HG02938 (cell line): ENCODE data around the gene MRPS31.

Experiments used
- ATAC-seq: cut with Tn5 transposase; IDR thresholded peaks from one replicate; pipeline ENCODE4 v1.9.1; 2021; ENCODE audit warnings: mild to moderate bottlenecking, moderate library complexity; ENCODE audit not compliant: unreplicated experiment

Gene MRPS31

DNA sequence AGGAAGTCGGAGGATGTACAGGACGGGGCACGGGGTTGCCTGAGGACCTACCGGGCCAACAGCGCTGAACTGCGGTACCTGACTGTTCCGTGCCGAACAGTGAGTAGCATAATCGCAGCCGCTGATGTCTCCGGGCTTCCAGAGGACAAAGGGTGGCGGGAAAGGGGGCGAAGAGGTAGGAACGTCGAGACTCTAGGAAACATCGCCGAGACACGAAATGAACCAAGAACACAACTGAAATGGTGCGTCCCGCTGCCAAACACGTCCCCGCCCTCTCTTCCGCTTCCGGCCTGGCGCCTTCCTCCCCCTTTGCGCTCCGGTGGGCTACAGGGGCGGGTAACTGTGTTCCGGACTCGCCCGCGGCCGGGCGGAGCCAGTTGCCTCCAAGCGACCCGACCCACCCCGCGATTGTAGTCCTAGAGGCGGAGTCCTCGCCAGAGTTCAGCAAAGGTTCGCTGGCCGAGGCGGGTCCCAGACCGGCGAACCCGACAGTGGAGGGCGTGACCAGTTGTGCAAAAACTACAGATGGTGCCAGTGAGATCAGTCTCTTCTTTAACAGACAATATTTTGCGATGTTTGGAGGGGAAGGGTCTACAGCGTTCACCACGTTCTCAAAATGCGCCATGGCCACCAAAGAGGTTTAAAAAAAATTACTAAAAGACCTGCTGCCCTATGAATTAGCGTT is at the start of gene MRPS31:
TSS of gene MRPS31 (minus strand) at position 257 of the 685 bp plus-strand sequence. CDS start at position 203, 54 bp downstream.
- peak; percentile 95 for ATAC-seq

DNA sequence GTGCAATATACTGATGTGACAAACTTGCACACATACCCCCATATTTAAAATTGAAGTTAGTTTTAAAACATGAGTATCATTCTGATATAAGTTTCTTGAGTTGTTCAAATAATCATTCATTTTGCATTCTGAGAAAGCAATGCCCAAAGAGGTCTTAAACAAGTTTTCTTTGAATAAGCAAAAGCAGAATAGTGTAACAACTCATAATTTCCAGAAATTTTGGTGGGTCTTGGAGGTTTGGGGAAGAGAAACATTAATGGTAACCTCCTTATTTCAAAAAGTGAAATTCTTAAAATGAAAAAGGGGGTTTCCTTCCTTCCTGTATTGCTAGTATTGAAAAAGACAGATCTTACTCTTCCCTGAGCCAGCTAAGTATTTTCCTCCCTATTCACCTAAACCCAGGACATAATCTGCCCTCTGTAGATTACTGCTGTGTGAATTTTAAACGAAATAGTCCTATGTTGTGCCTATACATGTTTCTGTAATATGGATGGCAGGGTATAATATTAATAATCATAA is 48.9 kb upstream of the MRPS31 start:
- ATAC-seq: no peak

DNA sequence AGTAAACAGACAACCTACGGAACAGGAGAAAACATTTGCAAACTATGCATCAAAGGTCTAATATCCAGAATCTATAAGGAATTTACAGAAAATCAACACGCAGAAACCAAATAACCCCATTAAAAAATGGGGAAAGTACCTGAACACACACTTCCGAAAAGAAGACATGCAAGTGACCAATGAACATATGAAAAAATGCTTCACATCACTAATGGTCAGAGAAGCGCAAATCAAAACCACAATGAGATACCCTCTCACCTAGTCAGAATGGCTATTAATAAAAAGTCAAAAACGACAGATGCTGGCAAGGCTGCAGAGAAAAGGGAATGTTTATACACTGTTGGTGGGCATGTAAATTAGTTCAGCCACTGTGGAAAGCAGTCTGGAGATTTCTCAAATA is 47.9 kb upstream of the MRPS31 start:
- no peak for ATAC-seq

DNA sequence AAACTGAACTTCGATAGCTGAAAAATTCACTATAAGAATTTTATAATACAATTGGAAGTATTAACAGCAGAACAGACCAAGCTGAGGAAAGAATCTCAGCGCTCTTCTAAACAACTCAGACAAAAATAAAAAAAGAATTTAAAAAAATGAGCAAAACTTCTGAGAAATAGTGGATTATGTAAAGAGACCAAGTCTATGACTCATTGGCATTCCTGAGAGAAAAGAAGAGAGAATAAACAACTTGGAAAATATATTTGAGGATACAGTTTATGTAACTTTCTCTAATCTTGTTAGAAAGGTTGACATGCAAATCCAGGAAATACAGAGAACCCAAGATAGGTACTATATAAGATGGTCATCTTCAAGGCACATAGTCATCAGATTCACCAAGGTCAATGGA is 43.8 kb upstream of the MRPS31 start:
- ATAC-seq: no peak

DNA sequence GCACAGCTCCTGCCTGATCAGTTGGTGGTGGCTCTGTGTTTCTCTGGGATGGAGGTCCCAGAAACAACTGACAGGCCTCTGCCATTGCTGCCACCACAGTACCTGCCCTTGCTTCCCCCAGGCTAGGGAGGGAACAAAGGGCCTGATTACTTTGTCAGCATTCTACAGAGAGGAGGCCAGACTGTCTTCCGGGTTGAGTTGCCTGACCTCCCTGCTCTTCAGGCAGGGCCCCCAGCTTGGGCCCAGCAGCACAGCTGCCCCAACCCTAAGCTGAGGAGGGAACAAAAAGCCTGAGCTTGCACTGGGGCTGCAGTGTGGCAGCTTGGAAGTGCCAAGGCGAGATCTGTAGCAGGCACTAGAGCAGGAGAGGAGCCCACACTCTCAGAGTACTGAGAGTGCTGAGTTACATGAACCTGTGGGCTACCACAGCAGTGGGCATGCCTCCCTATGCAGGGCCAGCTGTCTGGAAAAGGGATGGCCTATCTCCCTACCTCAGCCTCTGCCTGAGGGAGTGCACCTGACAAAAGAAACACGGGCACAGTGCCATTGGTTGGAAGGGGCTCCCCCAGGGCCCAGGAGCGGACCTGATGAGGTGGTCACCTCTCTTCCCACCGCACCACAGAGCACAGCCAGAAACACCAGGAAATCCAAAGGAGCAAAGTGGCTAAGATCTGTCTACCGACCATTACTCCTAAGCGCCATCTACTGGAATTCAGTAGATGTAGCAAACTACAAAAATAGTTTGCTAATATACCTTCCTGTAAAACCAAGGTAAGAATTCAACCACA is 42.9 kb upstream of the MRPS31 start:
- ATAC-seq: no peak

DNA sequence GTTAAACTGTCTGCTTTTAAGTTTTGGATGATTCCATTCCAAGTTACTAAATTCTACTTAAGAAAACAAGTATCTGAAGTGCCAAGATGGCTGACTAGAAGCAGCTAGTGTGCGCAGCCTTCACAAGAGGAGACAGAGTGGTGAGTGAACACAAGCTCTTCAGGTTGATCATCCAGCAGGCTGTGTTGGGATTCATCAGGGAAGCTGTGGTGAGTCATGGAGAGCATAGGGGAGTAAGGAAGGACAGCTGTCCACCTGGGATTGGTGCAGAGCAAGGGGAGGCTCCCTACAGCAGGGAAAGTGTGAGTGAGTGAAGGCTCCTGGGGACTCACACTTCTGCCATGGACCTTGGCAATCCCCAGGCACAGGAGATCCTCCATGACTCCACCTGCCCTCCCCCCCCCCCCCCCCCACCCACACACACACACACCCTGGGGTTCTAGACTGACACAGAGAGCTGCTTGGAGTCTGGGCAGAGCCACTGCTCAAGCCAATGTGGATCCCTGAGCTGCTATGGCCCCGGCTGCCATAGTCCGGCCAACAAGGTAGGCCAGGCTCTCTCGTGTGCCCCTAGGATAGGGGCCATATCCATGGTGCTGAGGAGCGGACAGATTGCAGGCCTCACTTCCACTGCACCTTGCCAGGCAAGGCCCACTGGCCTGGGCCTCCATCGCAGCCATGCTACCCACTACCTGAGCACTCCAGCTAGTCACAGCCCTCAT is 41.9 kb upstream of the MRPS31 start:
- no peak for ATAC-seq

DNA sequence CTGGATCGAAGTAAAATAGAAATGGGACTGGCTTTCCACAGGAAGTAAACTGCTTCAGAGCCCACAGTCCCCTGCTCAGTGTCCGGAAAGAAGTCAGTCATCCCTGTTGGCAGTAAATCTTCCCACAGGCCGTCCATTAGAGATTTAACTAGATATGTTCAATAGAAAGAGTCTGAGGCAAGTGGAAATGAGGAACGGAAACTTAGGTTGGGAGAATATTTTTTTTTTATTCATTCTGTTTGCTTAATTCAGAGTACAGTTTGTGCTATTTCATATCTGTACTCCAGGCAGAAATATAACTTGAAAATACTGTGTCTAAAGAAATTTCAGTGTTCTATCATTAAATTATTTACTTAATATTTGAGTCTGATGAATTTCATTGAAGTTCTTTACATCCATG is 41.1 kb upstream of the MRPS31 start:
- no peak for ATAC-seq

DNA sequence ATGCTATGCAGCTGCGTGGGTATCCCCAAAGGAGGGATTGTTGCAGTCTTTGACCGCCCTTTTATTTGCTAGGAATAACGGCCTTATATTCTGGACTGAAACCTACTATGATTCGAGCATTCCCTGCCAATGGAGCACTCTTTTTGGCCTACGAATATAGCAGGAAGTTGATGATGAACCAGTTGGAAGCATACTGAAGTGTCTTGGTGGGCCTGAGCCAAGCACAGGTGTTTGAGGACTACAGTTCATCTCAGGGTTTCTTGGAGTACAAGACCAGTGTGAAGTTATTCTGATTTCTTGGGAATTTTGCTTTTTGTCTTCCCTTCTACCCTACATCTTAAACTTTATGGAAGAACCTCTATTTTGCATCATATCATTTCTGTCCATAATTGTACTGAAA is 38.5 kb upstream of the MRPS31 start:
- no peak for ATAC-seq

DNA sequence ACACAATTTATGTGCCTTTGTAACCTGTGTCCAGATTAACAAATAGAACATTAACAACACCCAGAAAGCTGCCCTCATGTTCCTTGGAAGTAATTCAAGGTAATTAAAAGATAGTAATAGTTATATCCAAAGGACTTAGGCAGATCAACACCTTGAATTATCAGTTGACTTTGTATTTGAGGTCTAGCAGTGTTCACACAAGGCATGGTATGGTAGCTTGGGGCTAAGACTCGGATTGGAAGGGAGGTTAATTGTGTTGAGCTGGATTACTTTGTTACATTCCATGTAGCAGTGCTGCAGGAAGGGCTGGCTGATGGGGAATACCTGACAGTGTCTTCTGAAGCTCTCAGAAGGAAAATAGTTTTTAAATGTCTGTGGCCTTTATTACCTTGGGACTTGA is 35.3 kb upstream of the MRPS31 start:
- ATAC-seq: no peak

DNA sequence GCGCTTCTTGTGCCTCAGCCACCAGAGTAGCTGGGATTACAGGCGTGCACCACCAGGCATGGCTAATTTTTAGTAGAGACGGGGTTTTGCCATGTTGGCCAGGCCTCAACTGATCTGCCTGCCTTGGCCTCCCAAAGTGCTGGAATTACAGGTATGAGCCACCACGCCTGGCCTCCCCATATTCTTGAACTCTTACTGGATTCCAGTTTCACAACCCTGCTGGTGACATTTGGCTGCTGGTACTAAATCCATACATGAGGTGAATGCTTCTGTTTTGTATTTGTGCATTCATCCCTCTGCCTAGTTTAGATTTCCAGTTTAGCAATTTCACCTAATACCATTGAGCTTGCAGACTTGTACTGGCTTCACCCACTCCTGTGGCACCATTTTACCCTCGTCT is 32.3 kb upstream of the MRPS31 start:
- ATAC-seq: no peak

DNA sequence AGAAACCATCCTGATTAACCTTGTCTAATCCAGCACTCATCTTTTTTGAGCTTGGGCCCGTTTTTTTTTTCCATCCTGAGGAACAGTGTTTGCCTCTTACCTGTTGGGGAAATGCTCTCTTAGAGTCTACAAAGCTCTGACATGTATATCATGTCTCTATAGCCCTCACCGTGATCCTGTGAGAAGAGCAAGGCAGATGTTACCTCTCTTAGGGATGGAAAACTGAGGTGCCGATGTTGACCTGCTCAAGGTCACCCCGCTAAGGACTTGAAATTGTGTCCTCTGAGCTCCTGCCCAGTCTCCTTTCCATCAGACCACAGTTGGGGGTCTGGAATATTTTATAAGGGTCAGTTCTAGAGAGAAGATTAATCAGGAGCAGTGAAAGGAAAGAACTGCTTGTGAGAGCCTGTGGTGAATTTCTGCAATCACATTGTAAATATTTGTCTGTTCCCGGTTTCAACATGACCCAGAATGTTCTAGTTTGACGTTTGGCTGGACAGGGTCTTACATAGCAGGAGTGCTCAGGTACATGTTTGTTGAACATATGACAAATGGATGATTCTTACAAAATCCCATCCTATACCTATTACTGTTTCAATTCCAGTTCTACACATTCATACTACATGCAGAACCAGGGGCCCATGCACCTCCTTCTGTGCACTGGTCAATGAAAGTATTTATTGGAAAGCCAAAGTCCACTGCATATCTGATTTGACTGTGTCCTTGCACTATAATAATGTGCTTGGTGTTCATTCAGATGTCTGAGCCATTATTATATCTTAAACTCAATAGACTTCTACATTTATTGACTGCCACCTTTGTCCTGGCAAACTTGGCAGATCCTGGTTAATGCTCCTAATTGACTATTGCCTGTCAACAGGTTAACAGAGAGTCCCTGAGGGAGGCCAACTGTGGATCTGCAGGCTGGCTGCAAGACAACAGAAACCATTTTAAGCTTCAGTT is 30.5 kb upstream of the MRPS31 start:
- no peak for ATAC-seq

DNA sequence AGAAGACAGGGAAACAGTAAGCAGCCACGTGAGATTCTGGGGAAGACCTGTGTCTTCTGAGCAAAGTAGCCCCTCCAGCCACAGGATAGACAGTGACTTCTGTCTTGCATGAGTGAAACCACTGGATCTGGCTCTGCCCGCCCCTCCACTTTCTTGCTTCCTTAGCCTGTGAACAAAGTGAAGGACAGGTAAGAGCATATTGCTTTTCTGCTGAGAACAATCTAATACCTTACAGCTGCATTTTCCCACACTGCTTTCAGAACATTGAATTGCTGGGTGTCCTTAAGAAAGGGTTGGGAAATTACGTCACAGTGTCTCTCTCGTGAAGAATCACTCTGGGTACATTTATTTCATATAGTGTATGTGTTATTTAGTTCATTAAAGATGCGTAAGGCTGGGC is 29.6 kb upstream of the MRPS31 start:
- no peak for ATAC-seq

DNA sequence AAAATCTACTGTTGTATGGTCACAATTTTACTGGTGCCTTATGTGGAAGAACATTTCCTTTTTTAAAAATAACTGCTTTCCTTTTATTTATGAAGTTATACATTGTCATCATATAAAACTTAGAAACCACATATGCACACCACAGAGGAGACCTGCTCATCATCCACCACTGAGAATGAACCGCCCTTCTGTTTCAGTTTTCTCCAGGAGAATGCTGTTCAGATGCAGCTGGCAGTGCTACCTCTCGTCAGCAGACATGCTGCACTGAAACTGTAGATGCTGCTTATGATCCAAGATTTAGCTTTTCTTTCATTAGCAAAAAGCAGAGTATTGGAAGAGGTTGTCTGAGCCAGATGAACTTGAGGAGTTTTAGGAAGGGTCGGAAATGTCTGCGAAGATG is 28.5 kb upstream of the MRPS31 start:
- ATAC-seq: no peak

DNA sequence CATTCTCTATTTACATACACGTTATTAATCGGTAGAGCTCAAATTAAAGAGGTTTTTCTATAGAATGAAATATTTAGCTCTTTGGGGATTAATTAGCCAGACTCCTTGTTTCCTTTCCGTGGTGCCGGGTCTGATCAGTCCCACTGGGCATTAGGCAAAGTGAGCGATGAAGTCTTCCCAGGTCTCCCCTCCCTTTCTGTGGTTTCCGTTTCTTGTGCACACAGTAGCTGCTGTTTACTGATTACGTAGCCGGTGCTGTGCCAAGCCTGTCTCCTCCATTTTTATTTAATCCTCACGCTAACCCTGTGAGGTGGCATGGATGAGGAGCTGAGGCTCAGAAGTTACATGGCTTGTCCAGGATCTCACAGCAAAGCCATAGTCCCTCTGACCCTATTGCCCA is 27.4 kb upstream of the MRPS31 start:
- ATAC-seq: peak; percentile 44

DNA sequence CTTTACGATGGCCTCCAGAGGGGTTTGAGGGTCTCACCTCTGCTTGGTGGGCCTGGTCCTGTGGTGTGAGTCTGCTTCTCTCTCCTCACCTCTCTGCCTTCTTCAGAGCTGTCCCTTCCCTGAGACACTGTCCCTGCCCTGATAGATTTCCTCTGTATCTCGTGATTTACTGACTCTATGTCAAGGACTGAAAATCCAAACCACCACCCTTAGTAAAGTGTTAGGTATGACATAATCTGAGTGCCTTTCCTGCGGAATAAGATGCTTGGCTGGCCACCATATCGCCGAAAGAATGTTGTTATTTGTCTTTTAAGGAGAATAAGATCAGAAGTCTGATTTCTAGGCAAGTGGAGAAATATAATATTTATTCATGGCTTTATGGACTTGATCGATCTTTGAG is 25.7 kb upstream of the MRPS31 start:
- no peak for ATAC-seq

DNA sequence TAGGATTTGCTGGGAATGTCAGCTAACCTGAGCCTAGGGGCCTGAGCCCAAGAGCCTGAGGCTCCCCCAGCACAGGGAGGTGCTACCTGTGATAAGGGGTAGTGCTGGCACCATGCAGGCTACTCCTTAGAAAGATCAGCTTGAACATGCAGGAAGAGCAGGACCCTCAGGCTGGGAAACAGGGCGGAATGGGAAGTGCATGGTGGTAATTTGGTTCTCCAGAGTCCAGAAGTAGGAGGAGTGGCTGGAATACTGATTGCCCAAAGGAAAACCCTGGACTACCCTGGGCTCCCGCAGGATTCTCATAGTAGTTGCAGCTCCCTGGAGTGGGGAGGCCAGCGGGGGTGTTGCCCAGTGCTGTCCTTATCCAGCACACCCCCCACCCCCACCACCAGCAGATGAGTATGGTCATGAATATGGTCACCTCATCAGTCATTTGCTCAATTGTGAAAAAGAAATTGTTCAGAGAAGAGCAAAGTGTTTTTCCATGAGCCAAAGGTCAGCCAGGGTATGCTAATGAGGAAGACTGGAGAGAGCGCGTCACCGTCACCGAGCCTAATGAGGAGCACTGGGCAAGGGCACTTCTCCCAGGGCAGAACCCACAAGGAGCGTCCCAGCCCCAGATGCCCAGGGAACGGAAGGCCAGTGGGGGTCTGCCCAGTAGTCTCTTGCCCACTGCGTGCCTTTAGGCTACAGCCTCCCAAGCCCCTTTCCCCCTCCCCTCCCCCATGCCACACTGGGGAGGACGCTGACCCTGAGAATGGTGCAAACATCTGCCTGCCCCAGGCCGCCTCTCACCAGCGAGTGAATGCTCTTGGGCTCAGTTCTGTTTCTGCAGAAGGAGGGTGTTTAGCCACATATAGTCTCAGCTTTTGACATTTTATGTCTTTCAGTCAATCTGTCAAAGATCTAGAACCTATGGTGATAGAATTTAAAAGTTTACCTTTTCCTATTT is 23.7 kb upstream of the MRPS31 start:
- no peak for ATAC-seq

DNA sequence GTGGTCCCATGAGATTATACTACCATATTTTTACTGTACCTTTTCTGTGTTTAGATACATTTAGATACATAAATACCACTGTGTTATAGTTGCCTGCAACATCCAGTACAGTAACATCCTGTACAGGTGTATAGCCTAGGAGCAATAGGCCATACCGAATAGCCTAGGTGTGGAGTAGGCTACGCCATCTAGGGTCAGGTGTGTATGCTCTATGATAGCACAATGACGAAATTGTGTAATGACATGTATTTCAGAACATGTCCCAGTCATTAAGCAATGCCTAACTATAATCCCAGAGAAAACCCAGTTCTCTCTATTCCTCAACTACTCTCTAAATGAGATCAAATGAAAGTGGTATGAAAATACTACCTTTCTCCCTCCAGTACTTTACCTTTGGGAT is 22.3 kb upstream of the MRPS31 start:
- ATAC-seq: no peak

DNA sequence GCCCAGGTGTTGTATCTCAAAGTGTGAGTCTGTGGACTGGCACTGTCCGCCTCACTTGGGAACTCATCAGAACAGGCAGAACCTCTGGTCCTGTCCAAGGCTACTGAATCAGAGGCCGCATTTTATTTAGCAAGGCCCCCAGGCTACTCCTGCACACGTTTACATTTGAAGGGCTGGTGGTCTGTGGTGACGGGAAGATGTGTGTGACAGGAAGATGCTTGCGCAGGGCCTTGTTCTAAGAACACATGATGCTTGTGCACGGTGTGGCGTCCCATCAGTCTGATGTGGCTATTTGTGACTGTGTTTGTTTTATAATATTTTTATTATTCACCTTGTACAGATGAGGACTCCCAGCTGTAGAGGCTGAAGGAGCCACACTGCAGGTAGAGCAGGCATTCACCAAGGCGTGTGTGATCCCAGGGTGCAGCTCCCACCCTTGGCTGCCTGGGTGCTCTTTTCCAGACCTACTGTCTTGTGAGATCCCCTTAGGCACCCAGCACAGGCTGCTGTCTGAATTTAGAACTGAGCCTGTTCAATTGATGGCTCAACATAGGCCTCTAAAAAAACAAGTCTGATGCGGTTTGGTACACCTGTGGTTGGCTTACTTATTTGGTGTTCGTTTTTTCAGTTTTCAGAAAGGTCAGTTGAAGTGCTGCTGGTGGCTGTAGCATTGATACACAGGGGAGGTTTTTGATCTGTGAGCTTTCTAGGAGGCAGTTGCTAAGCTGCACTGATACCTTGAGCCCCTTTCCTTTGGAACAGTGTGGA is 21.5 kb upstream of the MRPS31 start:
- ATAC-seq: no peak

DNA sequence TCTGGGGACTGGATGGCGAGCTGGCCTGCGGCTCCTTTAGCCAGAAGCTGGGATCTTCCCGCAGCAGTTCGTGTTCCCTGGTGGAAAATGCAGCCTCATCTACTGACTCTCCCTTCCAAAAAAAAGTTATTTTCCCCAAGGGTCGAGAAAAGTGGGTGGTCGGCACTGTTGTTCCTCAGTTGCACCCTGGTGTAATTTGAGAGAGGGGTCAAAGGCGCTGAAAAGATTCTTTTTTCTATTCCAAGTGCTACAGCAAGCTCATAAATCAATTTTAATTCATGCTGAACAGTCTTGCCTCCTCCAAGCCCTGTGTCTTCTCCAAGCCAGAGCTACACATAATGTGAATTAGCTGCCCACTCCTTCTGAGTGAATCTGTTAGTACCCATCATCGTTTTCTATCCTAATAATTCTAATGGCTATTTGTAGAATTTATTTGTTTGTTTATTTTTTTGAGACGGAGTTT is 19.2 kb upstream of the MRPS31 start:
- ATAC-seq: no peak
